ENCODE results near the gene ADGRD2.

The ADGRD2 gene

GRCh38 chr9:124457079-124457886 is 7.0 kb downstream of the ADGRD2 start:
- DNase-seq (ENCODE audit: low spot score) = no peak

- DNase-seq (ENCODE audit: low spot score) = no peak
Observed at GRCh38 chr9:124457887-124458431, 7.7 kb downstream of the ADGRD2 start.

GRCh38 chr9:124458441-124458840 is 8.2 kb downstream of the ADGRD2 start:
- no peak for DNase-seq (ENCODE audit: low spot score)

- no peak for DNase-seq (ENCODE audit: low spot score)
Observed at GRCh38 chr9:124462739-124463138, 12.5 kb downstream of the ADGRD2 start.

- DNase-seq (ENCODE audit: low spot score) = no peak
Observed at GRCh38 chr9:124465736-124466135, 15.5 kb downstream of the ADGRD2 start.

GRCh38 chr9:124467410-124468060 is 17.3 kb downstream of the ADGRD2 start:
- DNase-seq (ENCODE audit: low spot score) = no peak

GRCh38 chr9:124468061-124468740 is 17.9 kb downstream of the ADGRD2 start:
- DNase-seq (ENCODE audit: low spot score) = no peak

GRCh38 chr9:124469011-124469832 is 19.0 kb downstream of the ADGRD2 start:
- DNase-seq (ENCODE audit: low spot score) = no peak

- no peak for DNase-seq (ENCODE audit: low spot score)
Observed at GRCh38 chr9:124470306-124470705, 20.1 kb downstream of the ADGRD2 start.

- DNase-seq (ENCODE audit: low spot score) = no peak
Observed at GRCh38 chr9:124470726-124471125, 20.5 kb downstream of the ADGRD2 start.

GRCh38 chr9:124471761-124472160 is 21.5 kb downstream of the ADGRD2 start:
- DNase-seq (ENCODE audit: low spot score) = no peak

GRCh38 chr9:124472770-124473169 is 22.5 kb downstream of the ADGRD2 start:
- no peak for DNase-seq (ENCODE audit: low spot score)

GRCh38 chr9:124473310-124473709 is 23.1 kb downstream of the ADGRD2 start:
- DNase-seq (ENCODE audit: low spot score) = no peak

GRCh38 chr9:124474151-124474550 is 23.9 kb downstream of the ADGRD2 start:
- DNase-seq (ENCODE audit: low spot score) = no peak

- DNase-seq (ENCODE audit: low spot score) = no peak
Observed at GRCh38 chr9:124475158-124475867, 25.1 kb downstream of the ADGRD2 start.

GRCh38 chr9:124475868-124476690 is 25.8 kb downstream of the ADGRD2 start:
- DNase-seq (ENCODE audit: low spot score) = no peak

GRCh38 chr9:124477211-124477647 is 27.0 kb downstream of the ADGRD2 start:
- no peak for DNase-seq (ENCODE audit: low spot score)

GRCh38 chr9:124477648-124478285 is 27.5 kb downstream of the ADGRD2 start:
- DNase-seq (ENCODE audit: low spot score) = no peak

- DNase-seq (ENCODE audit: low spot score) = no peak
Observed at GRCh38 chr9:124478354-124478753, 28.1 kb downstream of the ADGRD2 start.

GRCh38 chr9:124479371-124479770 is 29.1 kb downstream of the ADGRD2 start:
- no peak for DNase-seq (ENCODE audit: low spot score)

All from COLO829 (cell line).